T-helper 2 cell treated with Interferon-gamma antibody and Interleukin-4, amounts not matched to agents 100 ng/mL and 5 ng/mL, for 36 hours (primary cell): Measurements from ENCODE around the gene MOB3C. TPM values are rescaled to one million over a fixed set of nuclear protein-coding genes. Genes with fewer than 3 reads are reported as not detected.

Source experiments
- intact Hi-C: fragments of 100-400 bp; cut with micrococcal nuclease; formaldehyde crosslinking; loops from one replicate; pipeline ENCODE4 v1.15.1; 2023
- total RNA-seq: library from RNA; stranded (reverse); gene quantifications from 2 replicates; pipeline ENCODE4 v1.2.3, GENCODE V29; 2022

MOB3C gene
- total RNA-seq, 1 donor from 2014 or later: 18.9 TPM

DNA sequence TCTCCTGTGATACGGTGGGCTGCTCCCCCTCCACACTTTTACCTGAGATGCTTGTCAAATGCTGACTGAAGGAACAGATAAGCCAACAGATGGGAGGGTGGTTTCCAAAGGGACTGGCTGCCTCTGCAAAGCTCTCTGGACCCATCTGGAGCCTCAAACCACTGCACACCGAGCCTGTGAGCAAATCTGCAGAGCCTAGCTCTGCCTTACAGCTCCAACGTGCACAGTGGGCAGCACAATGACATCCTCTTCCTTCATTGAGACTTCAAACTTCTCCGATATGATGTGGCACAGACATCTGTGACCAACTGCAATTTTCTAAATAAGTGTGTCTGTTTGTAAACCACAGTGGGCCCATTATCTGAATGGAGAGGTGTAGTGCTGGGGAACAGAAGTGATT, 38.9 kb downstream of the MOB3C start:
- intact Hi-C loops: no loop called here

GRCh38 chr1:46576596-46576995, 40.0 kb downstream of the MOB3C start:
- intact Hi-C loops: no loop called here

- intact Hi-C loops: no loop called here
Measured at GRCh38 chr1:46575778-46576177, 40.8 kb downstream of the MOB3C start.

GRCh38 chr1:46575300-46575699, 41.3 kb downstream of the MOB3C start:
- intact Hi-C loops: no loop called here

- intact Hi-C loops: no loop called here
Measured at GRCh38 chr1:46571691-46572225, 44.9 kb downstream of the MOB3C start.

GRCh38 chr1:46569884-46570725, 46.5 kb downstream of the MOB3C start:
- intact Hi-C loops: no loop called here

DNA sequence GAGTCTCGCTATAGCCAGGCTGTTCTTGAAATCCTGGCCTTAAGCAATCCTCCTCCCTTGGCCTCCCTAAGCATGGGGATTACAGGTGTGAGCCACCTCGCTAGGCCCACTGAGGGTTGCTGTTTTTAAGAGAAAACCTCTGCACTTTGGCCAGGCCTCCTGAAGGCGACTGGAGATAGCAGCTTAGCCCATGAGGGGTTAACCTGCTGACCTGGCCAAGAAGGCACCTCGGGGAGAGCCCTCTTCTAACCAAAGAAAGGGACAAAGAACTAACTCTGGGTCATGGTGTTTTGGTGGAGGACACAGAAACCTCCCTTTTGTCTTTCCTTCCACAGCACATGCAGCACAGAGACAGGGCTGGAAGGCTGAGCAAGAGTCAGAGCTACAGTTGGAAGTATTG, 47.5 kb downstream of the MOB3C start:
- intact Hi-C loops: no loop called here

- intact Hi-C loops: no loop called here
Measured at GRCh38 chr1:46568461-46568891, 48.1 kb downstream of the MOB3C start.

- intact Hi-C loops: no loop called here
Measured at GRCh38 chr1:46563341-46563740, 53.3 kb downstream of the MOB3C start.

GRCh38 chr1:46562498-46562897, 54.1 kb downstream of the MOB3C start:
- intact Hi-C loops: no loop called here

- intact Hi-C loops: no loop called here
Measured at GRCh38 chr1:46558966-46559365, 57.6 kb downstream of the MOB3C start.

DNA sequence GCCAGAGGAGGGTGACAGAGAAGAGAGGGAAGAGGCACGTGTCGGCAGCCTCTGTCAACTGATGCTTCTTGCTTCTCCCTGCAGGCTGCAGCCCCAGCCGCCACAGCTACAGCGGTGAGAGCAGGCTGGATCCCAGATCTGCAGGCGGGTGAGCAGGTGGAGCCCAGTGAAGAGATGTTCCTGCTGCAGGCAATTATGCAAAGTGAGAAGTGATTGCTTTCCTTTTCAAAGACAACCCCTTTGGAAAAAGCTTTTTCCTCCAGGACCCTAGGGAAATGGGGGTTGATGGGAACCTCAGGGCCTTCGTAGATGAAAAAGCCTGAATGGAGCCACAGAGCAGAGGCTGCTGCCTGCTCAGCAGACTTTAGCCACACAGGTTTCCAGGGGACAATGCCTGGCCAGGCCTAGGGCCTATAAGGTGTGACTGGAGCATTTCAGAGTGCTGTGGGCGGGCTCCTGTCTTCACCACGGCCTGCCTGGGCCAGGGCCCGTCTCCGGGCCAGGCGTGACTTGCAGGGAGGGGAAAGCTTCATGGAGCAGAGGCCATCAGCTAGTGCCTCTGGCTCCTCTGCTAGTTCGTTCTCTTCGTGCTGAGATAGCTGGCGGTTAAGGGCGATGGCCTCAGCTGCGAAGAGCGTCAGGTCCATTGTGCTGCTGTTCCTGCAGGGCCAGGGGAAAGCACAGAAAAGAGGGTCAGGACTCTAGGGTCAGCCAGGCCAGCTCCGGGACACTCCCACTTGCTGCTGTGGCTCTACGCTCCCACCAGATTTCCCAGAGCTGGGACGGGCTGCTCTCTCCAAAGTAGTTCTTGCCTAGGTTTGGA, 58.3 kb downstream of the MOB3C start:
- intact Hi-C loops: no loop called here

Other genes starting within 250 kb of the MOB3C start
- gene FAAH, start 222.5 kb downstream of the MOB3C start, total RNA-seq: 2.9 and 5.1 TPM in 2 replicates
- gene DMBX1, start 127.0 kb downstream of the MOB3C start, total RNA-seq: 0.05 TPM in 1 of 2 replicates, not detected in the other
- gene KNCN, start 65.2 kb downstream of the MOB3C start, total RNA-seq: not detected in 2 replicates
- 71.7 and 75.4 TPM in 2 replicates for gene MKNK1, start 12.5 kb downstream of the MOB3C start, total RNA-seq
- gene ATPAF1, start 51.6 kb upstream of the MOB3C start, total RNA-seq: 50.7 and 52.0 TPM in 2 replicates
- gene TEX38, start 55.0 kb upstream of the MOB3C start, total RNA-seq: not detected in 2 replicates
- gene EFCAB14, start 102.3 kb upstream of the MOB3C start, total RNA-seq: 88.3 and 90.2 TPM in 2 replicates
- gene CYP4B1, start 182.2 kb upstream of the MOB3C start, total RNA-seq: not detected in 2 replicates